Activated naive CD4-positive, alpha-beta T cell treated with anti-CD3 and anti-CD28 coated beads for 36 hours (primary cell): Measurements from ENCODE around the gene MLLT10. TPM values are rescaled to one million over a fixed set of nuclear protein-coding genes. Genes with fewer than 3 reads are reported as not detected.

Experiments used
- CTCF ChIA-PET: fragments of 350-600 bp; sonication (Branson Sonifier 250); formaldehyde crosslinking; loops from one replicate; lab custom pipeline; 2021; ENCODE audit warnings: antibody characterized with exemption; lab: Charles Lee
- DNase-seq: peaks from one replicate; pipeline ENCODE4 v3.0.0-alpha.2; 2020
- H3K27ac Mint-ChIP-seq: one replicate; pipeline ENCODE4 v1.8.0; 2021; ENCODE audit warnings: mild to moderate bottlenecking, mixed read lengths
- H3K27me3 Mint-ChIP-seq: one replicate; pipeline ENCODE4 v1.8.0; 2021; ENCODE audit warnings: low read depth, mixed read lengths
- H3K36me3 Mint-ChIP-seq: one replicate; pipeline ENCODE4 v1.8.0; 2021; ENCODE audit warnings: low read depth, mixed read lengths
- H3K4me1 Mint-ChIP-seq: one replicate; pipeline ENCODE4 v1.8.0; 2021; ENCODE audit warnings: low read depth, mixed read lengths
- H3K4me3 Mint-ChIP-seq: one replicate; pipeline ENCODE4 v1.8.0; 2021; ENCODE audit warnings: mild to moderate bottlenecking, moderate library complexity, mixed read lengths
- H3K9me3 Mint-ChIP-seq: one replicate; pipeline ENCODE4 v1.8.0; 2021; ENCODE audit warnings: mixed read lengths
- intact Hi-C: fragments of 100-400 bp; cut with micrococcal nuclease; formaldehyde crosslinking; loops from one replicate; pipeline ENCODE4 v1.15.1; 2023
- total RNA-seq, 2 experiments: library from RNA; stranded (reverse); gene quantifications; one replicate each; pipeline ENCODE4 v1.2.3, GENCODE V29; 2021

Gene MLLT10
- total RNA-seq, 2 experiments from 2014 or later = 23.0 to 23.7 TPM

- no peaks in the 10 kb centered on the region for H3K9me3 Mint-ChIP-seq
- intact Hi-C loops = loop anchor here (1.0 to 10.0 kb wide), 4 partner anchors 25 to 1194 kb away; partner anchors contain the start of gene PIP4K2A
- H3K27me3 Mint-ChIP-seq = peaks cover 61% of the 10 kb centered on the region
- no peak overlapping the region for H3K27ac Mint-ChIP-seq
- DNase-seq = no peak
- H3K36me3 Mint-ChIP-seq = peaks cover 2% of the 10 kb centered on the region
- H3K4me1 Mint-ChIP-seq = peaks cover 42% of the 10 kb centered on the region
- no peak overlapping the region for H3K4me3 Mint-ChIP-seq
- CTCF ChIA-PET = interaction anchor here (0.6 to 2.6 kb wide), 3 partner anchors 24 to 669 kb away, joined by 3 to 6 read pairs (median 4); no protein-coding TSS in a partner anchor
Observed at GRCh38 chr10:21520949-21521348, 13.1 kb upstream of the MLLT10 start.

GRCh38 chr10:21521751-21522533, 12.1 kb upstream of the MLLT10 start:
- H3K4me1 Mint-ChIP-seq = peaks cover 40% of the 10 kb centered on the region
- intact Hi-C loops = loop anchor here (5.0 to 10.0 kb wide), 3 partner anchors 915 to 1193 kb away; partner anchors contain the start of gene PIP4K2A
- CTCF ChIA-PET = interaction anchor here (1.0 to 2.6 kb wide), 2 partner anchors 25 to 668 kb away, joined by 4 to 6 read pairs; no protein-coding TSS in a partner anchor
- H3K36me3 Mint-ChIP-seq = peaks cover 2% of the 10 kb centered on the region
- DNase-seq = no peak
- H3K27me3 Mint-ChIP-seq = peaks cover 58% of the 10 kb centered on the region
- H3K27ac Mint-ChIP-seq = no peak overlapping the region
- H3K4me3 Mint-ChIP-seq = no peak overlapping the region
- H3K9me3 Mint-ChIP-seq = no peaks in the 10 kb centered on the region

- Mint-ChIP-seq H3K27me3 (peaks cover 54% of the 10 kb centered on the region), H3K4me3 (no peak overlapping the region), H3K27ac (no peak overlapping the region), H3K4me1 (peaks cover 39% of the 10 kb centered on the region), H3K36me3 (peaks cover 2% of the 10 kb centered on the region), H3K9me3 (no peaks in the 10 kb centered on the region)
- DNase-seq = no peak
- CTCF ChIA-PET = interaction anchor here (2.6 kb wide), 1 partner anchor 26 kb away, joined by 6 read pairs; no protein-coding TSS in a partner anchor
- intact Hi-C loops = loop anchor here (5.0 to 10.0 kb wide), 3 partner anchors 914 to 1192 kb away; partner anchors contain the start of gene PIP4K2A
Observed at GRCh38 chr10:21522631-21523406, 11.2 kb upstream of the MLLT10 start.

GRCh38 chr10:21523557-21524008, 10.4 kb upstream of the MLLT10 start:
- Mint-ChIP-seq H3K9me3 (no peaks in the 10 kb centered on the region), H3K36me3 (peaks cover 2% of the 10 kb centered on the region), H3K27ac (no peak overlapping the region), H3K4me3 (no peak overlapping the region), H3K4me1 (peaks cover 35% of the 10 kb centered on the region), H3K27me3 (peaks cover 46% of the 10 kb centered on the region)
- intact Hi-C loops = loop anchor here (2.0 to 10.0 kb wide), 4 partner anchors 817 to 1191 kb away; partner anchors contain the start of gene PIP4K2A
- DNase-seq = no peak
- CTCF ChIA-PET = interaction anchor here (0.6 to 2.6 kb wide), 2 partner anchors 16 to 27 kb away, joined by 3 to 6 read pairs; no protein-coding TSS in a partner anchor

GRCh38 chr10:21524131-21524525, 9.9 kb upstream of the MLLT10 start:
- Mint-ChIP-seq H3K9me3 (no peaks in the 10 kb centered on the region), H3K27ac (no peak overlapping the region), H3K36me3 (peaks cover 2% of the 10 kb centered on the region), H3K4me1 (peaks cover 34% of the 10 kb centered on the region), H3K27me3 (peaks cover 41% of the 10 kb centered on the region), H3K4me3 (no peak overlapping the region)
- DNase-seq = no peak
- CTCF ChIA-PET = interaction anchor here (0.6 to 0.7 kb wide), 3 partner anchors 9 to 27 kb away, joined by 3 read pairs; no protein-coding TSS in a partner anchor
- intact Hi-C loops = loop anchor here (2.0 to 10.0 kb wide), 4 partner anchors 817 to 1191 kb away; partner anchors contain the start of gene PIP4K2A

GRCh38 chr10:21524526-21525366, 9.3 kb upstream of the MLLT10 start:
- Mint-ChIP-seq H3K27me3 (peaks cover 34% of the 10 kb centered on the region), H3K4me1 (peaks cover 28% of the 10 kb centered on the region), H3K4me3 (peak overlapping the region; percentile 94), H3K27ac (peak overlapping the region; percentile 90), H3K36me3 (peaks cover 2% of the 10 kb centered on the region), H3K9me3 (no peaks in the 10 kb centered on the region)
- CTCF ChIA-PET = interaction anchor here (0.6 to 1.7 kb wide), 4 partner anchors 8 to 28 kb away, joined by 3 to 4 read pairs (median 3); no protein-coding TSS in a partner anchor
- intact Hi-C loops = loop anchor here (1.0 to 10.0 kb wide), 7 partner anchors 7 to 1923 kb away; partner anchors contain the start of genes MLLT10 and PIP4K2A
- DNase-seq = peak; percentile 16

GRCh38 chr10:21525367-21526187, 8.5 kb upstream of the MLLT10 start, which contains the start of gene SKIDA1:
Gene SKIDA1, minus strand, starts transcription at chr10:21525682. Its CDS starts 7,860 bp downstream, at chr10:21517822.
- peak; percentile 72 for DNase-seq
- peak within 1 kb of the TSS; percentile 94 for H3K4me3 Mint-ChIP-seq
- peaks cover 22% of the 10 kb centered on the region for H3K4me1 Mint-ChIP-seq
- intact Hi-C loops = loop anchor here (1.0 to 10.0 kb wide), 6 partner anchors 8 to 1922 kb away; partner anchors contain the start of genes MLLT10 and PIP4K2A
- CTCF ChIA-PET = interaction anchor here (0.6 to 1.7 kb wide), 3 partner anchors 9 to 911 kb away, joined by 3 to 4 read pairs (median 3); no protein-coding TSS in a partner anchor
- peaks cover 28% of the 10 kb centered on the region for H3K27me3 Mint-ChIP-seq
- H3K9me3 Mint-ChIP-seq = no peaks in the 10 kb centered on the region
- H3K36me3 Mint-ChIP-seq = peaks cover 2% of the 10 kb centered on the region
- H3K27ac Mint-ChIP-seq = peak within 1 kb of the TSS; percentile 92

- Mint-ChIP-seq H3K27ac (peak overlapping the region; percentile 92), H3K4me3 (peak overlapping the region; percentile 81), H3K4me1 (peaks cover 25% of the 10 kb centered on the region), H3K36me3 (peaks cover 2% of the 10 kb centered on the region), H3K9me3 (no peaks in the 10 kb centered on the region), H3K27me3 (peaks cover 21% of the 10 kb centered on the region)
- intact Hi-C loops = loop anchor here (5.0 to 10.0 kb wide), 3 partner anchors 1128 to 1921 kb away; partner anchors contain the start of gene PIP4K2A
- CTCF ChIA-PET = interaction anchor here (0.6 to 1.7 kb wide), 4 partner anchors 8 to 911 kb away, joined by 3 to 4 read pairs (median 3); no protein-coding TSS in a partner anchor
- peak; percentile 53 for DNase-seq
Observed at GRCh38 chr10:21526188-21526859, 7.7 kb upstream of the MLLT10 start.

- DNase-seq = peak; percentile 42
- peaks cover 19% of the 10 kb centered on the region for H3K27me3 Mint-ChIP-seq
- H3K36me3 Mint-ChIP-seq = peaks cover 2% of the 10 kb centered on the region
- intact Hi-C loops = loop anchor here (5.0 to 10.0 kb wide), 3 partner anchors 1128 to 1920 kb away; partner anchors contain the start of gene PIP4K2A
- H3K4me3 Mint-ChIP-seq = peak overlapping the region; percentile 81
- H3K9me3 Mint-ChIP-seq = no peaks in the 10 kb centered on the region
- CTCF ChIA-PET = interaction anchor here (0.7 to 1.7 kb wide), 3 partner anchors 9 to 197 kb away, joined by 3 to 4 read pairs (median 3); no protein-coding TSS in a partner anchor
- peaks cover 25% of the 10 kb centered on the region for H3K4me1 Mint-ChIP-seq
- peak overlapping the region; percentile 92 for H3K27ac Mint-ChIP-seq
Observed at GRCh38 chr10:21526860-21527597, 7.0 kb upstream of the MLLT10 start.
